Spinal cord (tissue), 10 donors: ENCODE measurements around the gene PDGFRA. TPM values are rescaled to one million over a fixed set of nuclear protein-coding genes. Genes with fewer than 3 reads are reported as not detected.

Source experiments
- DNase-seq, 6 donors: peaks; one replicate each; pipeline versions ENCODE4 v3.0.0 to v3.0.0-alpha.2; 2013 to 2015; ENCODE audit warnings: low spot score in 6 of 6, low read depth in 4 of 6
- H3K27ac ChIP-seq: one replicate; pipeline ENCODE4 v1.5.1; 2013; ENCODE audit warnings: low read depth, low read length, control low read depth
- H3K27me3 ChIP-seq: one replicate; pipeline ENCODE4 v1.6.1; 2013; ENCODE audit warnings: low read length; ENCODE audit not compliant: control insufficient read depth, insufficient read depth
- H3K36me3 ChIP-seq: one replicate; pipeline ENCODE4 v1.6.1; 2013; ENCODE audit warnings: low read length; ENCODE audit not compliant: control insufficient read depth, insufficient read depth
- H3K4me1 ChIP-seq: one replicate; pipeline ENCODE4 v1.6.1; 2013; ENCODE audit warnings: low read length; ENCODE audit not compliant: control insufficient read depth, insufficient read depth
- H3K4me3 ChIP-seq: one replicate; pipeline ENCODE4 v1.5.1; 2013; ENCODE audit warnings: low read depth, low read length, control low read depth
- H3K9me3 ChIP-seq: one replicate; pipeline ENCODE4 v1.6.1; 2013; ENCODE audit warnings: low read length; ENCODE audit not compliant: control insufficient read depth, insufficient read depth
- WGBS: methylation state at CpG from one replicate; pipeline ENCODE4 v1.1.5; 2013; ENCODE audit warnings: missing lambda C conversion rate; ENCODE audit not compliant: insufficient coverage; 5-methylcytosine and 5-hydroxymethylcytosine counted together
- polyA plus RNA-seq, 2 donors: library from polyadenylated mRNA; unstranded; fragments of 120-200 nt; gene quantifications; one replicate each; pipeline ENCODE4 v1.2.1, GENCODE V29; 2013; ENCODE audit not compliant: insufficient read length in 2 of 2
- total RNA-seq, 2 donors: library from RNA; depleted of rRNA in 1 of 2; stranded (reverse); fragments of 120-200 nt in 1 of 2; fragments of >200 nt in 1 of 2; gene quantifications; one replicate each; pipeline versions ENCODE4 v1.2.3 to v1.2.4, GENCODE V29; 2013 to 2014
- donor health status: healthy.

Gene PDGFRA
- total and polyA plus RNA-seq, 4 donors = 82.6 to 171 (median 140) TPM

- DNase-seq = peak in 2 of 6 donors; percentile 12 to 65
- H3K4me3 ChIP-seq = peak overlapping the region; percentile 39
Measured at GRCh38 chr4:54226404-54227255, 2.5 kb upstream of the PDGFRA start.

GRCh38 chr4:54227256-54228055 is 1.6 kb upstream of the PDGFRA start:
- Histone ChIP-seq H3K27me3 (peaks cover 90% of the 10 kb centered on the region), H3K4me1 (peaks cover 61% of the 10 kb centered on the region), H3K36me3 (no peaks in the 10 kb centered on the region), H3K9me3 (no peaks in the 10 kb centered on the region), H3K4me3 (peak overlapping the region; percentile 39), H3K27ac (peak overlapping the region; percentile 70)
- DNase-seq = peak in 3 of 6 donors; percentile 65 to 84 (median 82)
- under 1% methylated on average over 29 of the region's 36 CpGs for WGBS

More at GRCh38 chr4:54226404-54227255, 2.5 kb upstream of the PDGFRA start:
- Histone ChIP-seq H3K36me3 (no peaks in the 10 kb centered on the region), H3K27me3 (peaks cover 84% of the 10 kb centered on the region), H3K9me3 (no peaks in the 10 kb centered on the region), H3K27ac (peak overlapping the region; percentile 75), H3K4me1 (peaks cover 52% of the 10 kb centered on the region)
- 2% methylated on average over 41 of the region's 47 CpGs for WGBS

DNA sequence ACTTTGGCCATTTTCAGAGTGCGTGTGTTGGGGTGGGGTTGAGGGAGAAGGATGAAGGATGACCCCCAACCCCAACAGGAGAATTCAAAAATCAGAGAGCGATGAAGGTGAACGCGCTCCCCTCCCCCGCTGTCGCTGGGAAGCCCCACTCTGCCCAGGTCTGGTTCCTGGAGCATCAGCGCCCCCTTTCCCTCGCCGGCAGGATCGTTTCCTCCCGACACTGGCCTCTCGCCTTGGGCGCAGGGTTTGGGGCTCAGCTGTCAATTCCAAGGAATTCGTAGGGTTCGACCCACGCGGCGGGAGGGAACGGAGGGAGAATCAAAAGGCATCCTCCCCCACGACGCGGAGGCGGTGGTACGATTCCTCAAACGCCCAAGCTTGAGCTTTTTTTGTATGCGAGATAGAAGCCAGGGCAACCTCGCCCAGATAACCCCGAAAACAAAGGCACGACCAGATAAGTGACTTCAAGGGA is 1.0 kb upstream of the PDGFRA start:
- DNase-seq = peak in 3 of 6 donors; percentile 70 to 91 (median 91)
- Histone ChIP-seq H3K4me3 (peak overlapping the region; percentile 39), H3K4me1 (peaks cover 67% of the 10 kb centered on the region), H3K9me3 (no peaks in the 10 kb centered on the region), H3K27me3 (peaks cover 96% of the 10 kb centered on the region), H3K36me3 (peaks cover under 1% of the 10 kb centered on the region), H3K27ac (peak overlapping the region; percentile 70)
- 1% methylated on average over 28 of the region's 29 CpGs for whole genome bisulfite sequencing

DNA sequence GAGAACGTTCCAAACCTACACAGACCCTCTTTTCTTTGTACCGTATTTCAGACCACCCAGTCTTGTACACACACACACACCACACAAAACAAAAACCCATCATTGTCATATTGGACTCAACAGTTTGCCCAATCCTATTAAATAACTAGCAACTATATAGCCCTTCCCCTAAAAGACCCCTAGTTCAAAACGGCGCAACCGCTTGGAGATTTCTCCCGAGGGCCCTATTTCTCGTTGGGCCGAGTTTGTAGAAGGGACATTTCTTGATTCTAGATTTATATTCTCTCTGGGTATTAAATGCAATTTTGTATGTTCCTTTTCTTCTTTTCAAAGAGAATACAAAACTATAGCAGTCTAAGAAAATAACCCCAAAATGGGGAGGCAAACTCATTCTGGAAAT is 547 bp upstream of the PDGFRA start:
- H3K4me3 ChIP-seq = peak overlapping the region; percentile 39
- H3K27ac ChIP-seq = peak overlapping the region; percentile 70
- no peaks in the 10 kb centered on the region for H3K9me3 ChIP-seq
- WGBS = 0% methylated on average over 2 of the region's 8 CpGs
- H3K27me3 ChIP-seq = peaks cover 93% of the 10 kb centered on the region
- H3K36me3 ChIP-seq = peaks cover 3% of the 10 kb centered on the region
- no peak for DNase-seq
- peaks cover 71% of the 10 kb centered on the region for H3K4me1 ChIP-seq

GRCh38 chr4:54229631-54230483 is 764 bp downstream of the PDGFRA start:
- peaks cover 82% of the 10 kb centered on the region for H3K27me3 ChIP-seq
- H3K4me1 ChIP-seq = peaks cover 80% of the 10 kb centered on the region
- peak overlapping the region; percentile 46 for H3K4me3 ChIP-seq
- H3K36me3 ChIP-seq = peaks cover 3% of the 10 kb centered on the region
- H3K9me3 ChIP-seq = no peaks in the 10 kb centered on the region
- under 1% methylated on average over 62 of the region's 63 CpGs for WGBS
- peak in 2 of 6 donors; percentile 3 to 21 for DNase-seq
- H3K27ac ChIP-seq = peak overlapping the region; percentile 70

DNA sequence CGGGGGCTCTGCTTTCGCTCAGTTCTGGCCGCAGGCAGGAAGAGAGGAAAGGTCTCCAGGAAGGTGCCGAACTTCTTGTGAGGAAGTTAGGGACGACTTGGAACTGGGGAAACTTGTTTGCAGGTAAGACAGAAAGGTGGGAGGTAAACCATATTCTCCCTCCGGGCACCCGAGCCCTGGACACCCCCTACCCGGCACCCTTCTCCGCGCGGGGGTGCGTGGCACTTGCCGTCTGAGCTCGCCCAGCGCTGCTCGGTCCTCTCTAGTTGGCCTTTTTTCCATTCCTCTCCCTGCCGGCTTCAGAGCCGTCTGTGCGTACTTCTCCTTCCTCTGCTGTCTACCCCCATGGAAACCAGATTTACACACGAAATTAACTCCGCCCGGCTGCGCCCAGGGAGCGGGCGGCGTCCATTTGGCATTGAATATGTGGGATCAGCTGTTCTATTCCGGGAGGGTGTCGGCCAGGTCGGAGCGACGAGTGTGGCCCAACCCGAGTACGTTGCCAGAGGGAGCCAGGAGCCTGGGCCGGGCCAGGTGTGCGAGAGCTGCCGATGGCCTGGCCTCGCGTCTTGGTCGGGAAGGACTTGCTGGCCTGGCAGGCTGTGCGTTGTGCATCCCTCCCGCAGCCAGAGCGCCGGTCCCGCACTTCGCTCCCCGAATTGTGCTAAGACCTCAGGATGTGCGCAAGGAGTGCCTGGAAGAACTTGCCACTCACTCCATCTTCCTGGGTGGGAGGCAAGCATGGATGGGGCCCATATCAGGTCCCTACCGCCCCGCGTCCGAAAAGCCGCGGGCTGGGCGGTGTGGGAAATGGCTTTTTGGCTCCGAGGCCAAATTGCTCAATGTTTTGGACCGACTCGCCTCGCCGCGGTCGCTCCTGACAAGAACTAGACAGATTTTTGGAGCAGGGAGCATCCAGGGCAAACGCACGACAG is 1.7 kb downstream of the PDGFRA start:
- peak overlapping the region; percentile 46 for H3K4me3 ChIP-seq
- DNase-seq = peak in 3 of 6 donors; percentile 31 to 61 (median 45)
- peaks cover 3% of the 10 kb centered on the region for H3K36me3 ChIP-seq
- H3K9me3 ChIP-seq = no peaks in the 10 kb centered on the region
- peak overlapping the region; percentile 70 for H3K27ac ChIP-seq
- peaks cover 75% of the 10 kb centered on the region for H3K4me1 ChIP-seq
- 2% methylated on average over 59 of the region's 63 CpGs for WGBS
- H3K27me3 ChIP-seq = peaks cover 74% of the 10 kb centered on the region

DNA sequence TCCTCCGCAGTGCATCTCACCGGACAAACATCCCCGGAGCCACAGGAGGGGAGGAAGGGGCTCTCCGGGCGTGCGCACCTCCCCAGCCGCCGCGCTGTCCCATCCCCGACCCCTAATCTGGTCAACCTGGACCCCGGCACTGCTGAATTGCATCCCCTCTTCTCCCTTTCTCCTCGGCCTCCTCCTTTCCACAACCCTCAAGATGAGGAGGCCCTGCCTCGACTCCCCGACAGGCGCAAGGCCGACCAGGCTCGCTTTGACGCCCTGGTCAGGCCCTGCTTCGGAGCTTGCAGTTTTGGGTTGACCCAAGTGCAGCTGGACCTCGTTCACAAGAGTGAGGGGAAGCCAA is 2.3 kb downstream of the PDGFRA start:
- peak overlapping the region; percentile 60 for H3K27ac ChIP-seq
- peak overlapping the region; percentile 46 for H3K4me3 ChIP-seq
- H3K4me1 ChIP-seq = peaks cover 69% of the 10 kb centered on the region

DNA sequence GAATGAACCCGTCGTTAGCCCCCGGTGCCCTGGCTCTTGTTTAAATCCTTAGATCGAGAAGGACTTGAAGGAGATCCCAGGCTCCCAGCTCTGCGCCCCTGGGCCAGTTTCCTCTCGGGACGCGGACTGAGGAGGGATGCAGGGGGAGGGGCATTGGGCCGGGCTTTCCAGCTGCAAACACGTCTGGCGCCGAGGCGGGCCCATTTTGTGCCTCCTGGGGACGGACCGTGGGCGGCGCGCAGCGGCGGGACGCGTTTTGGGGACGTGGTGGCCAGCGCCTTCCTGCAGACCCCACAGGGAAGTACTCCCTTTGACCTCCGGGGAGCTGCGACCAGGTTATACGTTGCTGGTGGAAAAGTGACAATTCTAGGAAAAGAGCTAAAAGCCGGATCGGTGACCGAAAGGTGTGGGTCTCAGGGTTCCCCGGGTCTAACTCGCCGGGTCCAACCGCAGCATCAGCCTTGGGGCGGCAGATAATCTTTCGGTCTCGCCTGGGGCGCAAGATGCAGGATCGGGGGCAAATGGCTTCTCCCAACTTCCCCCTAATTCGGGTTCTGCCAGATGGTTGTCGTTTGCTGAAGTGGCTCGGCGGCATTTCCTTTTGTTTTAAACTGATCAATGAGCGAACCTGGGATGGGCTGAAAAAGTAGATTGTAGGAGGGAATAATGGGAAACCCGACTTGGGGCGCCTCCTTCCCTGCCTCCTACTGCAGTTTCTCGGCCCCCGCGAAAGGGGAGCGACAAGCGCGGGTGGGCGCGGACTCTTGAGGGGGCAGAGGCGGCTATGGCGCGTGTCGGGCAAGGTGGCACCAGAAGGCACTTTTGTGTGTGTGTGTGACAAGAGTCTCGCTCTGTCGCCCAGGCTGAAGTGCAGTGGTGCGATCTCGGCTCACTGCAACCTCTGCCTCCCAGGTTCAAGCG is 2.9 kb downstream of the PDGFRA start:
- Histone ChIP-seq H3K4me1 (peaks cover 62% of the 10 kb centered on the region), H3K27ac (peak overlapping the region; percentile 60), H3K9me3 (no peaks in the 10 kb centered on the region), H3K27me3 (peaks cover 63% of the 10 kb centered on the region), H3K36me3 (peaks cover 3% of the 10 kb centered on the region), H3K4me3 (peak overlapping the region; percentile 46)
- 3% methylated on average over 59 of the region's 63 CpGs for WGBS
- peak in 3 of 6 donors; percentile 17 to 65 (median 28) for DNase-seq

More for the DNA sequence above, 2.3 kb downstream of the PDGFRA start:
- WGBS = 1% methylated on average over 19 of the region's 20 CpGs
- no peak for DNase-seq
- Histone ChIP-seq H3K27me3 (peaks cover 68% of the 10 kb centered on the region), H3K9me3 (no peaks in the 10 kb centered on the region), H3K36me3 (peaks cover 3% of the 10 kb centered on the region)
